ENCODE data around the gene CBY1.

- no peak for TF ChIP-seq POLR2A (IDR thresholded peaks at IDR 0.05; ENCODE audit: low read depth, low read length)
- TF ChIP-seq POU2F2 (IDR thresholded peaks at IDR 0.05; ENCODE audit: low read depth, low read length) = no peak
- TF ChIP-seq POLR2AphosphoS5 (IDR thresholded peaks at IDR 0.05; ENCODE audit: low read depth, low read length) = no peak
- no peak for TF ChIP-seq TAF1 (IDR thresholded peaks at IDR 0.05; ENCODE audit: low read depth, low read length)
- TF ChIP-seq PAX5 (IDR thresholded peaks at IDR 0.05; ENCODE audit: insufficient read depth, low read length, severe bottlenecking) = no peak
These were observed 18.2 kb upstream of the CBY1 start for GRCh38 chr22:38638216-38638615.
